H1 (cell line): ENCODE results near the gene GALNT18. TPM values are rescaled to one million over a fixed set of nuclear protein-coding genes. Genes with fewer than 3 reads are reported as not detected.

Source experiments
- CTCF ChIA-PET: fragments of 300-600 bp; sonication (Branson Sonifier 250); formaldehyde crosslinking; loops from one replicate; lab custom pipeline; 2021; ENCODE audit not compliant: partially characterized antibody; lab: Charles Lee
- POLR2A ChIA-PET: fragments of 300-600 bp; sonication (Branson Sonifier 250); formaldehyde crosslinking; loops from one replicate; lab custom pipeline; 2021; ENCODE audit warnings: inconsistent platforms; ENCODE audit not compliant: partially characterized antibody; lab: Charles Lee
- DNase-seq, 2 experiments: peaks; one replicate each; pipeline versions ENCODE4 v3.0.0 to v3.0.0-alpha.2; 2010 to 2022; ENCODE audit warnings: low spot score in 2 of 2, low read depth in 1 of 2, mixed read lengths in 1 of 2
- FAIRE-seq: peaks from 2 replicates; lab custom pipeline; 2011; peaks lifted over from hg19 to GRCh38; lab: Jason Lieb, UNC
- H2AFZ ChIP-seq: 2 replicates; pipeline ENCODE4 v1.8.1; 2012; ENCODE audit warnings: low read length, inconsistent platforms
- H2AK5ac ChIP-seq: 2 replicates; pipeline ENCODE4 v1.6.1; 2013; ENCODE audit warnings: low read depth, low read length
- H2BK120ac ChIP-seq: replicated peaks from 2 replicates; pipeline ENCODE3; 2013; ENCODE audit warnings: low read depth, low read length, inconsistent platforms
- H2BK12ac ChIP-seq: 2 replicates; pipeline ENCODE4 v1.6.1; 2013; ENCODE audit warnings: low read depth, low read length
- H2BK15ac ChIP-seq: 2 replicates; pipeline ENCODE4 v1.6.1; 2013; ENCODE audit warnings: low read length
- H2BK20ac ChIP-seq: 2 replicates; pipeline ENCODE4 v1.6.1; 2013; ENCODE audit warnings: low read length
- H2BK5ac ChIP-seq: 2 replicates; pipeline ENCODE4 v1.6.1; 2013; ENCODE audit warnings: low read depth, low read length
- H3K14ac ChIP-seq: 2 replicates; pipeline ENCODE4 v1.6.1; 2013; ENCODE audit warnings: inconsistent platforms; ENCODE audit not compliant: insufficient read length
- H3K18ac ChIP-seq: 2 replicates; pipeline ENCODE4 v1.6.1; 2013; ENCODE audit warnings: low read length; ENCODE audit errors: extremely low read depth
- H3K23ac ChIP-seq: 2 replicates; pipeline ENCODE4 v1.6.1; 2013; ENCODE audit warnings: inconsistent platforms; ENCODE audit not compliant: insufficient read length
- H3K23me2 ChIP-seq: 2 replicates; pipeline ENCODE4 v1.6.1; 2013; ENCODE audit warnings: low read depth, low read length
- H3K27ac ChIP-seq: 2 replicates; pipeline ENCODE4 v1.6.1; 2011; ENCODE audit warnings: low read depth, low read length, inconsistent platforms
- H3K27me3 ChIP-seq, 4 experiments: replicated peaks in 1 of 4; 1 replicate in 1 of 4; 2 replicates in 3 of 4; pipeline versions ENCODE4 v1.6.1 to v1.8.1; 2011 to 2013; ENCODE audit warnings: low read length in 3 of 4, mild to moderate bottlenecking in 3 of 4, inconsistent platforms in 2 of 4, mixed read lengths in 2 of 4, moderate library complexity in 1 of 4; ENCODE audit not compliant: control insufficient read depth in 3 of 4, insufficient read depth in 3 of 4; ENCODE audit errors: extremely low read depth in 1 of 4
- H3K36me3 ChIP-seq, 4 experiments: 2 replicates each; pipeline versions ENCODE4 v1.6.1 to v1.8.1; 2011 to 2013; ENCODE audit warnings: mild to moderate bottlenecking in 4 of 4, low read length in 3 of 4, moderate library complexity in 2 of 4, control low read depth in 1 of 4, inconsistent platforms in 1 of 4; ENCODE audit not compliant: insufficient read depth in 4 of 4, control insufficient read depth in 2 of 4
- H3K4ac ChIP-seq: replicated peaks from 2 replicates; pipeline ENCODE3; 2013; ENCODE audit warnings: low read length, low read depth, mixed read lengths, inconsistent platforms; ENCODE audit not compliant: insufficient read length
- H3K4me1 ChIP-seq, 4 experiments: replicated peaks in 1 of 4; 1 replicate in 1 of 4; 2 replicates in 3 of 4; pipeline versions ENCODE4 v1.6.1 to v1.8.1; 2011 to 2013; ENCODE audit warnings: low read length in 3 of 4, inconsistent platforms in 2 of 4, mixed read lengths in 1 of 4; ENCODE audit not compliant: insufficient read depth in 4 of 4, control insufficient read depth in 3 of 4
- H3K4me2 ChIP-seq, 2 experiments: 2 replicates each; pipeline versions ENCODE4 v1.6.1 to v1.8.1; 2011 to 2013; ENCODE audit warnings: low read depth in 2 of 2, low read length in 2 of 2, control low read depth in 1 of 2, inconsistent platforms in 1 of 2, mild to moderate bottlenecking in 1 of 2; ENCODE audit not compliant: insufficient read depth in 1 of 2
- H3K4me3 ChIP-seq, 4 experiments: fragments of 200-600, 300-600 bp in 1 of 4; sonication (generic), shearing (Covaris generic), sonication (Bioruptor Twin) in 1 of 4; 2 replicates each; pipeline versions ENCODE4 v1.5.1 to v1.8.1; 2011 to 2016; ENCODE audit warnings: low read length in 4 of 4, low read depth in 3 of 4, control low read depth in 2 of 4, inconsistent platforms in 2 of 4, mild to moderate bottlenecking in 2 of 4, mixed read lengths in 1 of 4, moderate library complexity in 1 of 4; ENCODE audit not compliant: insufficient read depth in 2 of 4; ENCODE audit errors: extremely low read depth in 1 of 4
- H3K56ac ChIP-seq: replicated peaks from 2 replicates; pipeline ENCODE3; 2013; ENCODE audit warnings: low read depth, mild to moderate bottlenecking, mixed read lengths, low read length, inconsistent platforms; ENCODE audit not compliant: insufficient read length
- H3K79me1 ChIP-seq: 2 replicates; pipeline ENCODE4 v1.6.1; 2013; ENCODE audit warnings: low read depth, low read length, control low read depth
- H3K79me2 ChIP-seq, 2 experiments: 2 replicates each; pipeline versions ENCODE4 v1.6.1 to v1.8.1; 2012 to 2013; ENCODE audit warnings: low read length in 2 of 2, mild to moderate bottlenecking in 2 of 2, inconsistent platforms in 1 of 2; ENCODE audit not compliant: insufficient read depth in 2 of 2, control insufficient read depth in 1 of 2
- H3K9ac ChIP-seq, 4 experiments: replicated peaks in 1 of 4; 1 replicate in 1 of 4; 2 replicates in 3 of 4; pipeline versions ENCODE4 v1.6.1 to v1.8.1; 2011 to 2013; ENCODE audit warnings: low read depth in 3 of 4, low read length in 3 of 4, control low read depth in 2 of 4, mild to moderate bottlenecking in 2 of 4, moderate library complexity in 2 of 4, inconsistent platforms in 1 of 4; ENCODE audit errors: extremely low read depth in 1 of 4
- H3K9me3 ChIP-seq, 2 experiments: 2 replicates each; pipeline versions ENCODE4 v1.6.1 to v1.8.1; 2012 to 2013; ENCODE audit warnings: mild to moderate bottlenecking in 2 of 2, moderate library complexity in 2 of 2, control low read depth in 1 of 2, inconsistent platforms in 1 of 2, low read depth in 1 of 2, low read length in 1 of 2, mixed read lengths in 1 of 2; ENCODE audit not compliant: insufficient read depth in 2 of 2
- H4K20me1 ChIP-seq, 2 experiments: replicated peaks in 1 of 2; 2 replicates each; pipeline versions ENCODE3 to v1.8.1; 2011 to 2013; ENCODE audit warnings: inconsistent platforms in 2 of 2, low read length in 2 of 2, mild to moderate bottlenecking in 1 of 2; ENCODE audit not compliant: insufficient read depth in 2 of 2, control insufficient read depth in 1 of 2
- H4K5ac ChIP-seq: 2 replicates; pipeline ENCODE4 v1.6.1; 2013; ENCODE audit warnings: low read length, low read depth, mixed read lengths, inconsistent platforms; ENCODE audit not compliant: insufficient read length
- H4K8ac ChIP-seq: 2 replicates; pipeline ENCODE4 v1.8.0; 2013; ENCODE audit warnings: mild to moderate bottlenecking, moderate library complexity, low read length, inconsistent platforms; ENCODE audit not compliant: insufficient read depth; ENCODE audit errors: extremely low read depth
- H4K91ac ChIP-seq: replicated peaks from 2 replicates; pipeline ENCODE3; 2013; ENCODE audit warnings: low read length, mixed read lengths, inconsistent platforms; ENCODE audit not compliant: insufficient read length
- ATF2 ChIP-seq: IDR thresholded peaks from 2 replicates; pipeline ENCODE4 v1.6.1; 2012; ENCODE audit warnings: low read length, inconsistent platforms
- BRCA1 ChIP-seq: IDR thresholded peaks from 2 replicates; pipeline ENCODE4 v1.6.1; 2012; ENCODE audit warnings: low read depth, low read length, improper control_type of control experiment
- CBX5 ChIP-seq: fragments of 300-800, 300-1000 bp; sonication (generic); IDR thresholded peaks from 2 replicates; pipeline ENCODE4 v1.7.1; 2016; ENCODE audit warnings: antibody characterized with exemption, low read length, low read depth
- CEBPB ChIP-seq: IDR thresholded peaks from 2 replicates; pipeline ENCODE4 v1.6.1; 2012; ENCODE audit warnings: low read depth, low read length
- CREB1 ChIP-seq: IDR thresholded peaks from 2 replicates; pipeline ENCODE4 v1.6.1; 2012; ENCODE audit warnings: inconsistent platforms
- HDAC2 ChIP-seq, 2 experiments: fragments of 300-600 bp in 1 of 2; sonication (generic) in 1 of 2; IDR thresholded peaks; 2 replicates each; pipeline ENCODE4 v1.6.1; 2011 to 2012; ENCODE audit warnings: low read depth in 2 of 2, low read length in 2 of 2, mild to moderate bottlenecking in 2 of 2, moderate library complexity in 2 of 2, borderline replicate concordance in 1 of 2, inconsistent platforms in 1 of 2
- POLR2A ChIP-seq, 2 experiments: IDR thresholded peaks; 1 replicate in 1 of 2; 2 replicates in 1 of 2; pipeline ENCODE4 v1.6.1; 2011; ENCODE audit warnings: low read depth in 2 of 2, low read length in 2 of 2, mild to moderate bottlenecking in 2 of 2; ENCODE audit errors: control extremely low read depth in 1 of 2
- POU5F1 ChIP-seq: IDR thresholded peaks from 2 replicates; pipeline ENCODE4 v1.6.1; 2011; ENCODE audit warnings: low read depth, mild to moderate bottlenecking, low read length, moderate library complexity
- RAD21 ChIP-seq, 2 experiments: IDR thresholded peaks in 1 of 2; conservative IDR thresholded peaks in 1 of 2; 2 replicates each; pipeline ENCODE4 v1.6.1; 2011; ENCODE audit warnings: low read depth in 2 of 2, low read length in 2 of 2, improper control_type of control experiment in 1 of 2, inconsistent platforms in 1 of 2, mild to moderate bottlenecking in 1 of 2, moderate library complexity in 1 of 2
- RBBP5 ChIP-seq: IDR thresholded peaks from 2 replicates; pipeline ENCODE4 v1.7.1; 2012; ENCODE audit warnings: low read depth, mild to moderate bottlenecking, inconsistent platforms, low read length, moderate library complexity, borderline replicate concordance
- SRF ChIP-seq: IDR thresholded peaks from 2 replicates; pipeline ENCODE4 v1.6.1; 2011; ENCODE audit warnings: mild to moderate bottlenecking, low read depth, low read length, moderate library complexity
- YY1 ChIP-seq: IDR thresholded peaks from 2 replicates; pipeline ENCODE4 v1.6.1; 2011; ENCODE audit warnings: low read depth, mild to moderate bottlenecking, low read length
- ZNF274 ChIP-seq: IDR thresholded peaks from 2 replicates; pipeline ENCODE4 v1.7.0; 2012; ENCODE audit warnings: low read length, borderline replicate concordance; ENCODE audit errors: extremely low read depth
- WGBS, 2 experiments: shearing (Covaris generic) in 1 of 2; methylation state at CpG; one replicate each; pipeline versions ENCODE4 v1.1.6 to v1.1.7; 2013 to 2015; ENCODE audit warnings: low lambda C conversion rate in 2 of 2, mixed read lengths in 2 of 2, inconsistent platforms in 1 of 2, low coverage in 1 of 2, missing lambda C conversion rate in 1 of 2; ENCODE audit not compliant: insufficient replicate concordance in 2 of 2, insufficient coverage in 1 of 2, insufficient read length in 1 of 2; ENCODE audit errors: extremely low coverage in 1 of 2, missing lambda C conversion rate in 1 of 2; 5-methylcytosine and 5-hydroxymethylcytosine counted together
- polyA plus RNA-seq, 7 experiments: library from polyadenylated mRNA; depleted of rRNA in 3 of 7; stranded (reverse) in 5 of 7; unstranded in 2 of 7; fragments of >200 nt in 5 of 7; fragments of 200-250 nt in 2 of 7; gene quantifications; 1 replicate in 5 of 7; 2 replicates in 1 of 7; 4 replicates in 1 of 7; pipeline versions ENCODE4 v1.2.1 to v1.2.3, GENCODE V29; 2011 to 2013; ENCODE audit warnings: missing spikeins in 2 of 7, mixed read lengths in 2 of 7
- total RNA-seq: library from RNA; stranded (reverse); fragmentation: NEBNext Ultra II Directional; extraction: Animal tissue kit (Norgen Biotek cat#: 25700); gene quantifications from 2 replicates; pipeline ENCODE4 v1.2.1, GENCODE V29; 2021

GALNT18 gene
- total and polyA plus RNA-seq, 2 of the 8 experiments (the other 6 are each of a cell fraction or from before 2014, with no cell fraction given), result 6.0 to 9.4 TPM

GRCh38 chr11:11498195-11498594, 123.6 kb downstream of the GALNT18 start:
- H3K56ac ChIP-seq, result no peak overlapping the region
- H3K79me1 ChIP-seq, result no peaks in the 10 kb centered on the region
- no peak overlapping the region for H3K4me2 ChIP-seq
- peaks cover 4 to 14% (median 10%) of the 10 kb centered on the region in 4 experiments; a peak in 6 of 7 replicates for H3K4me1 ChIP-seq
- H3K4me3 ChIP-seq, result no peak overlapping the region
- no peak for DNase-seq
- H4K91ac ChIP-seq, result no peak overlapping the region
- no peak overlapping the region for H2BK12ac ChIP-seq
- no peak overlapping the region for H2BK20ac ChIP-seq
- H2BK120ac ChIP-seq, result no peak overlapping the region
- no peak overlapping the region for H4K5ac ChIP-seq
- H2AFZ ChIP-seq, result no peak overlapping the region
- H4K20me1 ChIP-seq, result no peaks in the 10 kb centered on the region
- no peaks in the 10 kb centered on the region for H3K27me3 ChIP-seq
- no peak overlapping the region for H3K14ac ChIP-seq
- H3K36me3 ChIP-seq, result no peaks in the 10 kb centered on the region
- TF ChIP-seq YY1 (no peak), POLR2A (IDR thresholded peaks at IDR 0.05; ENCODE audit: control extremely low read depth in 1 of 2, low read depth in 2 of 2, low read length in 2 of 2) (no peak), CBX5 (no peak), CEBPB (no peak), RBBP5 (no peak), BRCA1 (no peak), POU5F1 (no peak), ZNF274 (no peak), RAD21 (IDR thresholded peaks at IDR 0.05 in 1 of 2, conservative IDR thresholded peaks at IDR 0.05 in 1 of 2; ENCODE audit: low read depth in 2 of 2, low read length in 2 of 2) (no peak), SRF (no peak), CREB1 (no peak), HDAC2 (IDR thresholded peaks at IDR 0.05; ENCODE audit: borderline replicate concordance in 1 of 2, low read depth in 2 of 2, low read length in 2 of 2) (no peak), ATF2 (no peak)
- H3K9me3 ChIP-seq, result no peaks in the 10 kb centered on the region
- no peak overlapping the region for H3K18ac ChIP-seq
- no peak overlapping the region for H2AK5ac ChIP-seq
- WGBS, 2 experiments, result 91% methylated on average over 3 of the region's 3 CpGs; no CpG with 5 or more reads in 1 of the 2 experiments
- no peak overlapping the region for H3K9ac ChIP-seq
- H2BK15ac ChIP-seq, result no peak overlapping the region
- FAIRE-seq, result no peak
- H3K23me2 ChIP-seq, result no peaks in the 10 kb centered on the region
- H4K8ac ChIP-seq, result no peak overlapping the region
- no peaks in the 10 kb centered on the region for H3K79me2 ChIP-seq
- CTCF ChIA-PET, result interaction anchor here (0.8 to 2.9 kb wide), 3 partner anchors 10 to 19 kb away, joined by 3 to 14 read pairs (median 3); no protein-coding TSS in a partner anchor
- H3K23ac ChIP-seq, result no peak overlapping the region
- POLR2A ChIA-PET, result no interaction called here
- H3K27ac ChIP-seq, result no peak overlapping the region
- H2BK5ac ChIP-seq, result no peak overlapping the region
- H3K4ac ChIP-seq, result no peak overlapping the region
